HG02588 (cell line): ENCODE measurements around the gene ZNF860.
A peak's percentile ranks its signal among the peaks of the same experiment; 100 is the strongest.
"Not testable (repeated sequence)": the region's sequence is repeated elsewhere in the genome, so short reads cannot be mapped to it uniquely, and the experiment has no call there.

Source experiments
- ATAC-seq: cut with Tn5 transposase; IDR thresholded peaks from one replicate; pipeline ENCODE4 v1.9.1; 2021; ENCODE audit warnings: mild to moderate bottlenecking, moderate library complexity; ENCODE audit not compliant: unreplicated experiment

The ZNF860 gene

GRCh38 chr3:31960793-31961431 is 20.6 kb upstream of the ZNF860 start:
- ATAC-seq: peak; percentile 78

GRCh38 chr3:31962801-31963205 is 18.7 kb upstream of the ZNF860 start:
- no peak for ATAC-seq

- ATAC-seq: no peak
Measured at GRCh38 chr3:31966978-31967591, 14.5 kb upstream of the ZNF860 start.

- ATAC-seq: no peak
Measured at GRCh38 chr3:31967592-31967991, 14.0 kb upstream of the ZNF860 start.

- ATAC-seq: no peak
Measured at GRCh38 chr3:31968369-31968926, 13.1 kb upstream of the ZNF860 start.

GRCh38 chr3:31968927-31969418 is 12.6 kb upstream of the ZNF860 start:
- ATAC-seq: no peak

GRCh38 chr3:31971607-31972006 is 9.9 kb upstream of the ZNF860 start:
- no peak for ATAC-seq

- ATAC-seq: no peak
Measured at GRCh38 chr3:31973081-31973480, 8.5 kb upstream of the ZNF860 start.

- no peak for ATAC-seq
Measured at GRCh38 chr3:31973837-31974236, 7.7 kb upstream of the ZNF860 start.

- no peak for ATAC-seq
Measured at GRCh38 chr3:31974471-31974870, 7.1 kb upstream of the ZNF860 start.

- ATAC-seq: no peak
Measured at GRCh38 chr3:31974964-31975363, 6.6 kb upstream of the ZNF860 start.

GRCh38 chr3:31976302-31976701 is 5.2 kb upstream of the ZNF860 start:
- no peak for ATAC-seq

GRCh38 chr3:31977736-31978135 is 3.8 kb upstream of the ZNF860 start:
- no peak for ATAC-seq

- no peak for ATAC-seq
Measured at GRCh38 chr3:31978553-31978952, 3.0 kb upstream of the ZNF860 start.

GRCh38 chr3:31979001-31979697 is 2.4 kb upstream of the ZNF860 start:
- ATAC-seq: peak; percentile 49

GRCh38 chr3:31980530-31981205 is 882 bp upstream of the ZNF860 start:
- ATAC-seq: peak; percentile 38

GRCh38 chr3:31984321-31984720 is 2.8 kb downstream of the ZNF860 start:
- ATAC-seq: no peak

GRCh38 chr3:31985831-31986230 is 4.3 kb downstream of the ZNF860 start:
- no peak for ATAC-seq

- no peak for ATAC-seq
Measured at GRCh38 chr3:31988271-31988670, 6.7 kb downstream of the ZNF860 start.

GRCh38 chr3:31992995-31993394 is 11.4 kb downstream of the ZNF860 start:
- ATAC-seq: not testable (repeated sequence)

GRCh38 chr3:31993843-31994242 is 12.3 kb downstream of the ZNF860 start:
- no peak for ATAC-seq
